GM21447 (cell line): ENCODE measurements around the gene BCAT1.
"Not testable (repeated sequence)": the region's sequence is repeated elsewhere in the genome, so short reads cannot be mapped to it uniquely, and the experiment has no call there.

Source experiments
- ATAC-seq: cut with Tn5 transposase; IDR thresholded peaks from one replicate; pipeline ENCODE4 v1.9.1; 2021; ENCODE audit not compliant: unreplicated experiment

The BCAT1 gene

DNA sequence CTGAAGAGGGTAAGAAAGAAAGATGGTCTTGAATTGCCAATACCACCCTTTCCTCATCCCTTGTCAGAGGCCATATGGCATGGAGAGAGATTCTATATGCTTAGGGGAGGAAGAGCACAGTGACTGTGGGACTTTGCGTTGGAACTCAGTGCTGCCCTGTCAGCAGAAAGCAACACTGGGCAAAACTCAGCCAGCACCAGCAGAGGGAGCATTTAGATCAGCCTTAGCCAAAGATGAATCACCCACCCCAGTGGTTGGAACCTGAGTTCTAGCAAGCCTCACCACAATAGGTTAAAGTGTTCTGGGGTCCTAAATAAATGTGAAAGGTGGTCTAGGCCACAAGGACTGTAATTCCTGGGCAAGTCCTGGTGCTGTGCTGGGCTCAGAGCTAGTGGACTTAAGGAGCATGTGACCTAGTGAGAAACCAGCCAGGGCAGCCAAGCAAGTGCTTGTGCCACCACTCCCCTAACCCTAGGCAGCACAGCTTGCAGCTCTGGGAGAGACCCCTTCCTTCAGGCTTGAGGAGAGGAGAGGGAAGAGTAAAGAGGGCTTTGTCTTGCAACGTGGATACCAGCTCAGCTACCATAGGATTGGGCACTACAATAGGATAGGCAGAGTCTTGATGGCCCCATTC is 11.4 kb upstream of the BCAT1 start:
- peak; percentile 88 for ATAC-seq

DNA sequence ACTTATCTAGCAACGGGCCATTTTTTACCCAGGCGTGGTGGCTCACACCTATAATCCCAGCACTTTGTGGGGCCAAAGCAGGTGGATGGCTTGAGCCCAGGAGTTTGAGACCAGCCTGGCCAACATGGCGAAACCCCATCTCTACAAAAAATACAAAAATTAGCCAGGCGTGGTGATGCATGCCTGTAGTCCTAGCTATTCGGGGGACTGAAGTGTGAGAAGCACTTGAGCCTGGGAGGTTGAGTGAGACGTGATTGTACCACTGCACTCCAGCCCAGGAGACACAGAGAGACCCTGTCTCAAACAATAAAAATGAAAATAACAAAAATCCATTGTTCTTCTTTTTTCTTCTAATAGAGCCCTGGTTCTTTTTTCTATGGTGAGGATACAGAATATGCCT is 7.5 kb upstream of the BCAT1 start:
- ATAC-seq = not testable (repeated sequence)

DNA sequence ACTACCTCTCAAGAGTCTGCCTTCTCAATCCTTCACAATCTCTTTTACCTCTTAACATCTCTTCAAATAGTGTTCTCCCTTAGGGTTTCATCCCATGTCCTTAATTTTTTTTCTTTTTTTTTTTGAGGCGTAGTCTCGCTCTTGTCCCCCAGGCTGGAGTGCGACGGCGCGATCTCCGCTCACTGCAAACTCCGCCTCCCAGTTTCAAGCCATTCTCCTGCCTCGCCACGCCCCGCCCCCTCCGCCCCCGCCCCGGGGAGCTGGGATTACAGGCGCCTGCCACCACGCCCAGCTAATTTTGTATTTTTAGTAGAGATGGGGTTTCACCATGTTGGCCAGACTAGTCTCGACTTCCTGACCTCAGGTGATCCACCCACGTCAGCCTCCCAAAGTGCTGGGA is 7.0 kb upstream of the BCAT1 start:
- ATAC-seq = no peak

DNA sequence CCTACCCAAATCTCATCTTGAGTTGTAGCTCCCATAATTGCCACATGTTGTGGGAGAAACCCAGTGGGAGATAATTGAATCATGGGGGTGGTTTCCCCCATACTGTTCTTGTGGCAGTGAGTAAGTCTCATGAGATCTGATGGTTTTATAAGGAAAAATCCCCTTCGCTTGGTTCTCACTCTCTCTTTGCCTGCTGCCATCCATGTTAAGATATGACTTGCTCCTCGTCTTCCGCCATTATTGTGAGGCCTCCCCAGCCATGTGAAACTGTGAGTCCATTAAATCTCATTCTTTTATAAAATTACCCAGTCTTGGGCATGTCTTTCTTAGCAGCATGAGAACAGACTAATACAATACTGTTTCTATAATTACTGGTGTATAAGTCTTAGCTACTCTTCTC is 6.5 kb upstream of the BCAT1 start:
- no peak for ATAC-seq

DNA sequence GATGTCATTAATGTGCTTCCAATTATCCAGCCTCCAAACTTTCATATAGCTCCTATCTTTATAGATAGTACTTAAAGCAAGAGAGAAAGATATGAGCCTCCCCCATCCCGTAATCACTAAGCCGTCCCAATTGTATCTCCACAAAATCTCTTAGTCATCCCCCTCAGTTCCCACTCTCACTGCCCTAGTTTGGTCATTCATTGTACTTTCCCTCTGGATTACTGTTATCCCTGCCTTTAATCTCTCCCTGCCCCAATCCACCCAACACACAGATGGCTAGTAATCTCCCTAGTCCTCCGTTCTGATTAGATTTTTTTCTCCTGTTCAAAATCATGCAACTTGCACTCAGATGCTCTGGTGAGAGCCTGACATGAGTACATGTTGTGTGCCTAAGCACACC is 5.4 kb upstream of the BCAT1 start:
- ATAC-seq = no peak

DNA sequence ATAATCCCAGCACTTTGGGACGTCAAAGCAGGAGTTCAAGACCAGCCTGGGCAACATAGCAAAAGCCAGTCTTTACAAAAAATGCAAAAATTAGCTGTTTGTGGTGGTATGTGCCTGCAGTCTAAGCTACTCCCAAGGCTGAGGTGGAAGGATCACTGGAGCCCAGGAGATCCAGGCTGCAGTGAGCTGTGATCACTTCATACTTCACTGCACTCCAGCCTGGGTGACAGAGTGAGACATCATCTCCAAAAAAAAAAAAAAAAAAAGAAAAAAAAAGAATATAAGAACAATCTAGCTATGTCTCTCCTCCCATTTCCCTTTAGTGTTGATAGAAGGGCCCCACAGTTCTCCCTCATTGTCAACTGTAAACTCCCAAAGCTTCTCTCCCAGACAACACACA is 3.5 kb upstream of the BCAT1 start:
- no peak for ATAC-seq

DNA sequence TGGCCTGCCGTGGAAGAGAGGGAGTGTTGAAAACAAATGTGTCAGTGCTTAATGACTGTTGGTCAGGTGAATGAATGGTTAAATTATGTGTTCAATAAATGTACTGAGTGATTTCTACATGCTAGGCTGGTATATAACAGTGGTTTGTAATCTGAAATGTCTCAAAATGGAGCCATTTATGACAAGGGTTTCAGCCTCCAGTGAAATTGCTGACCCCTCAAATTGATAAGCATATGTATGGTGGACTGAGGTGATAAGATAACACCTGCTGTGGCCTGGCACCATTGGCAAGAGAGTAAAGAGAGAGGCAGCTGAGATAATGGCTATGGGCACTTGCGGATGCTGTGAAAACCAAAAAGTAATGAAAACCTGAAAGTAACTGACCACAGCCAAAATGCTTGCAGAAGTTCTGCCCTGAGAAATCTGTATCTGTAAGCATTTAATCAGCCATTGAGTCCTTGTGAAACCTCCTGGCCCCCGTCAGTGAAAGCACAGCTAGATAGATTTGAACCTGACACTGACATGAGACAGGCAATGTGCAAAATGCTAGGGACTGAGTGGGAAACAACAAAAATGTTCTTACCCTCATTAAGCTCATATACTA is 1.4 kb upstream of the BCAT1 start:
- ATAC-seq = peak; percentile 39

DNA sequence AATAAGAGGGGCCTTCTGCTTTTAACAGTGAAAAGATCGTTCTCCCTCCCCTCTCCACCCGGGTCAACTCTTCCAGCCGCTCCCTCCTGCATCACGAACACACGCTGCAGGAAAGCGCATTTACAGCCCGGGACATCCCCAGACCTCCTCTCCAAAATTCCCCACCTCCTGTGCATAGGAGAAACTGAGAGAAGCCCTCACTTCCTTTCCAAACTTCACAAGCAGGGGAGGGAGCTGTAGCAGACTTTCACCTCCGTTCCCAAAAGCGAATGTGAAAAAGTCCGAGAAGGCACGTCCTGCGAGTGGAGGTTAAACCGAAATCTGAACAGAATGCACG is 513 bp downstream of the BCAT1 start:
- ATAC-seq = peak; percentile 42

DNA sequence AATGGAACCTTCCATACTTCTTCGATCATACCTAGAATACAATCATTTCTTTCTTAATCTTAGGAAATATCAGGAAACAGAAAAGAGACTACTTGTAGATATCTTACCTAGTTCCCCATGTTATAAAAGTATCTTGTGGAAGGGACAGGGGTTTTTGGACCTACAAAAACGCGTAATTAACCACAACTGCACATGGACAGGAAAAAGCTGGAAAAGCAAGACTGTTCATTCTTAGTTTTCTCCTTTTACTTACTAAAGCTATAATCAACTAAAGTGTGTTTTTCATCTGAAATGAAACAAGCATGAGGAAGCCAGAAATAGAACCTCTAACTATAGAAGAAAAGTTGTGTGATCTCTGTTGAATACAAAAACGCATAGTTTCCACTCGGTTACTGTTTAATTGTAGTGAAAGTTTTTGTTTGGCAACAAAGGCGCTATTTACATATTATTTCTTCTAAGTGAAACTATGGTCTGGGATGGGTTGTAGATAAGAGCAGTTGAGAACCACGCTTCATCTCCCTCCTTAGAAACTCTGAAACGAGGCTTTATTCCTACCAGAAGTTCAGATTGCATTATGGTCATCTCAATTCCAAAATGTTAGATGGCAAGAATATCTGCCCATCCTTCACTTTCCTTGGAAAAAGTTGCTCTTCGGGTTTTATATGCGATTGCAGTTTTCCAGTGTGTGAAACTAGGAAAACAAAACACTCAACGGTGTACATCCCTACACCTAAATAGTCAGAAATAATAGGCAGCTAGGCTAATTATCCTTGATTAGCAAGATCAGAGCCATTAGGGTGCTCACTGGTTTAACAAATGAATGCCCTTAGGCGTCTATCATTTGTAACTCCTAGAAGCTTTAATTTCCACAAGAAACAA is 1.1 kb downstream of the BCAT1 start:
- no peak for ATAC-seq

DNA sequence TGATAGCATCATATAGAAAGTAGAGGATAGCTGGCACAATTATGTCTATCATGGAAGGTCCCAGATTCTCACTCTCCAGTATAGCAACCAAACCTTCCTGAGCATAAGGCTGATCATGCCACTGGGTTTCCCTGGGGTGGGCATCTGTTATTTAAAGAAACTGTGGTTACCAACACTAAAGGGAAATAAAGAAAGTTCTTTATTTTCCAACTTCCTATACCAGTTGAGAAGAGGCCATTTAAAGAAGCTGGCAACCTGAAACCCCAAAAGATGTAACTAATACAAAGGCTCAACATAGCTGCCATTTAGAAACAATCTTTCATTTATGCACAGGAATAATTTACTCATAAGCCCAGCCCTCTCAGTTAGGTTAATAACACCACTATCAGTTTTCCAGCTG is 3.1 kb downstream of the BCAT1 start:
- no peak for ATAC-seq

DNA sequence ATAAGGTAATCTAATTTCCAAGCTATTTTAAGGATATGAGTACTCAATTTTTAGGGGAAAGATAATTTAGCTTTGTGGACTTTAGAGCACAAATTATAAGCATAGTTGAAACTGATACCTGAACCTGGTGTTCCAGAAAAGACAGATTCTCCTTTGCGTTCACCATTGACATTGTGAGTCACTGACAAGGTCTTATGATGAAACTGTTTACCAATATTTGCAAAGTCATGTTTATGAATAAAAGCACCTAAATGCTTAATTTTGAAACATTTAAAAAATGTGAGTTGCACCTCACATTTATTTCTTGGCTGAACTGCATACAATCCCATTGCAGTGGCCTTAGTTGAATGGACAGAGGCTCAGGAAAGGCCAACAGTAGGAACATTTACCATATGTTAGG is 3.9 kb downstream of the BCAT1 start:
- ATAC-seq = no peak

DNA sequence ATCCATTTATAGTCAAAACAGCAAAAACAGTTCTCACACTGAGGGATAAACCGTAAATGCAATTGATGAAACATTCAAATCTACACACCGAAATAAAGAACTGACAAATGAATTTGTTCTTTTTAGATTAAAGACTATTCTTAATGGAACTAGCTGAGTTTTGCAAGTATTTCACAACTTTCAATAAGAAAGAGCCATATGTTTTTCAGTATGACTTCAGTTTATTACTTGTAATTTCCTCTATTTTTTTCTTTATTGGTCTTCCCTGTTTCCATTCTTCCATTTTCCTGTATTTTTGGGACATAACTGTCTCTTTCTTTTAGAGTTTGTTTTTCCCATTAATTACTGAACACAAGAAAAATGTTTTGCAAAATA is 4.3 kb downstream of the BCAT1 start:
- no peak for ATAC-seq

DNA sequence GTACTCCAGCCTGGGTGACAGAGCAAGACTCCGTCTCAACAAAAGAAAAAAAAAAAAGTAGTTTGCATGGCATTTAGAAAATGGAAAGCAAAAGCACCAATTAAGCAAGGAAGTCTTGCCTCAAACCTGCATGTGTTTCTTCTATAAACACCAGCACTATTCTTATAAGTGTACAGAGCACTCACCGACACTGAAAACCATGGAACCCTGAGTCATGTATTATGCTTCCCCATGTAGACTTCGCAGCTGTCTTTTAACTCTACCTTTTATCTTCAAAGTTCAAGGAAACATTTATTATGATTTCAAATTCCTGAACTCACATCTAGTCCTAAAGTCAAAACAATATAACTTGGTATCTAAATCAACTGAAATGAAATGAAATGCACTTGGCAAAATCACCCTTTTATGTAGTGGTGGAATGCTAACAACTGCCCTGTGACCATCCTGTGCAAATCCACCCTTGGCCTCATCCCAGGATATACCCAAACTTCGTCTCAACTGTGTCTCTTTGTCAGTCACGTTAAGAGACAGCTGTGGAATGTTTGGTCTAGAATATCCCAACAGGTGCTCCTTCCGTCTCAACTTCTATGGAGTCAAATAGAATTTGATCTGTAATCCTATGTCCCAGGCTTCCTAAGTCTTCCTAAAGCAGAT is 4.8 kb downstream of the BCAT1 start:
- ATAC-seq = no peak

DNA sequence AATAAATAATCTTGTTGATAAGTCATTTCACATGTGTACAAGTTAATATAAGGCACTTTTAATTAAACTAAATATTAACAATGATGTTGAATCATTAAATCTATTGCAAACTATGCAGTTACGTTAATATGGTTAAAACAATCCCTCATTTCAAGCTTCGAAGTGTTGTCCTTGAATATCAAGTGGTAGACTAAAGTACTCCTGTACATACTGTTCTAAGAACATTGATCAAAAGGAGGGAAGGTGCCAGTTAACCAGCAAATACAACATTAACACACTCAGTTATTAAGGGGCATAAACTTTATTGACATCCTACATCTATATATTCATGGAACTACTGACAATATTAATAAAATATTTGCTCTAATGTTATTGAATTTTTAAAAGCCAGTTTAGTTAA is 8.7 kb downstream of the BCAT1 start:
- ATAC-seq = no peak

DNA sequence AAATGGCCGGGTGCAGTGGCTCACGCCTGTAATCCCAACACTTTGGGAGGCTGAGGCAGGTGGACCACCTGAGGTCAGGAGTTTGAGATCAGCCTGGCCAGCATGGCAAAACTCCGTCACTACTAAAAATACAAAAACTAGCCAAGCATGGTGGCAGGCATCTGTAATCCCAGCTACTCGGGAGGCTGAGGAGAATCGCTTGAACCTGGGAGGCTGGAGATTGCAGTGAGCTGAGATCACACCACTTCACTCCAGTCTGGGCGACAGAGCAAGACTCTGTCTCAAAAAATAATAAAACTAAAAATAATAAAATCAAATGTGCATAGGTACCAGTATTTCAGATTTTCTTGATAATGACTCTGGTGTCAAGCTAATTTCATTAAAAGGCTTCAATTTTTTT is 9.3 kb downstream of the BCAT1 start:
- ATAC-seq = not testable (repeated sequence)

DNA sequence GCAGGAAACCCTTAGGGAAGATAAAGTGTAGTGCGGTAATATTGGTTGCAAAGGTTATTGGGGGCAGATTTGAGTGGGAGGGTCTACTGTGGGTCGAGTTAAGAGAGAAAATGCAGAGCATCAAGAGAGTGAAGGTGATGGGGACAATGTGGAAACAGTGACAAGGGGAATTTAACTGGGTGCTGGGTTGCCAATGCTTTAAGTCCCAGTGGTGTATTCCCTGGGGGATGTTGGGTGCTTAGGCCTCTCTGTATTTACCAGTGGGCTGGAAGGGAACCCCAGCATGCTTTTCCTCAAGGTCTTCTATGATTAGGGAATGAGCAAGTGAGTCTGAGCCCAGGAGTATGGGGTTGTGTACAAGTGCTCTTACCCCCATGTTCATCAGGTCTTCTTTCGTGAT is 10.6 kb downstream of the BCAT1 start:
- no peak for ATAC-seq

DNA sequence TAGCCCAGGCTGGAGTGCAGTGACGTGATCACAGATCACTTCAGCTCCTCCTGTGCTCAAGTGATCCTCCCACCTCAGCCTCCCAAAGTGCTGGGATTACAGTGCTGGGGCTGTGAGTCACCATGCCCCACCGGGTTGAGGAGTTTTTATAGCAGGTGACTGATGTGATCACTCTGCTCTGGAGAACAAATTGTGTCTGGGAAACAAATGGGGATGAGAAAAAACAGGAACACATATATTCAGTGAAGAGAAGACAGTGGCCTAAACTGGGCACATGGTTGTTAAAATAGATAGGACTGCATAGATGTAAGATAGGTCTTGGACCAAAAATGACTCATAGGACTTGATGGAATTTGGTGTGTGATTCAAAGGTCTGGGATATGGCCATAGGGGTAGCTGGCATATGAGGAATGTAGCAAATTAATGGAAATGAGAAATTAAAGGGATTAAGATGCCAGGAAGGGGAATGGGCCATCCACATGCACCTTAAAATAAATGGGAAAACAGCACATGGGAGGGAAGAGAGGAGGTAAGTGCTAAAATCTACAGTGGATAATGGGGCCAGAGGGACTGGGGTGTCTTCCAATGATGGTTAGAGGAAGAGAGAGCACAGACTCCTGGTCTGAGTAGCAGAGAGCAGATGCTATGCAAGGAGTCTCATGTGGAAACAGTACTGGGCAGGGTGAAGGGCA is 11.2 kb downstream of the BCAT1 start:
- no peak for ATAC-seq

DNA sequence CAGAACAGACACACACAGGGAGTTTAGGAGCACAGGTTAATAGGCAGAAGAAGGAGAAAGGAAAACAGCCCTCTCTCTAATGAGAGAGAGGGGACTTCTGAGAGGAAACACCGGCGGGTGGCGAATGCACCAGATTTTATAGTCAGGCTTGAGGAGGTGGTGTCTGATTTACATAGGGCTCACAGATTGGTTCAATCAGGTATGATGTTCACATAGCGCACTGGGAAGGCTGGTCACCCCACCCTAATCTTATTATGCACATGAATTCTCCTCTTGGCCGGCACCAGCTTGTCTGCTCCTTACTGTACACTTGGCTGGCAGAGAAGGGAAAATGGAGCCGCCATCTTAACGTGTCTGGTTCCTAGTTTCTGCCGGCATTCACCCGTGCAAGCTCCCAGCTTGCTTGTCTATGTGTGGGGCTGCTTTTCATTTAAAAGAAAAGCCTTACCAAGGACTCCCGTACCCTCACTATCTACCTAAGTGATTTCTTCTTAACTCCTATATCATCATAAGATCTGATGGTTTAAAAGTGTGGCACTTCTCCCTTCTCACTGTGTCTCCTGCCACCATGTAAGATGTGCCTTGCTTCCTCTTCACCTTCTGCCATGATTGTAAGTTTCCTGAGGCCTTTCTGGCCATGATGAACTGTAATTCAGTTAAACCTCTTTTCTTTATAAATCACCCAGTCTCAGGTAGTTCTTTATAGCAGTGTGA is 15.1 kb downstream of the BCAT1 start:
- no peak for ATAC-seq

DNA sequence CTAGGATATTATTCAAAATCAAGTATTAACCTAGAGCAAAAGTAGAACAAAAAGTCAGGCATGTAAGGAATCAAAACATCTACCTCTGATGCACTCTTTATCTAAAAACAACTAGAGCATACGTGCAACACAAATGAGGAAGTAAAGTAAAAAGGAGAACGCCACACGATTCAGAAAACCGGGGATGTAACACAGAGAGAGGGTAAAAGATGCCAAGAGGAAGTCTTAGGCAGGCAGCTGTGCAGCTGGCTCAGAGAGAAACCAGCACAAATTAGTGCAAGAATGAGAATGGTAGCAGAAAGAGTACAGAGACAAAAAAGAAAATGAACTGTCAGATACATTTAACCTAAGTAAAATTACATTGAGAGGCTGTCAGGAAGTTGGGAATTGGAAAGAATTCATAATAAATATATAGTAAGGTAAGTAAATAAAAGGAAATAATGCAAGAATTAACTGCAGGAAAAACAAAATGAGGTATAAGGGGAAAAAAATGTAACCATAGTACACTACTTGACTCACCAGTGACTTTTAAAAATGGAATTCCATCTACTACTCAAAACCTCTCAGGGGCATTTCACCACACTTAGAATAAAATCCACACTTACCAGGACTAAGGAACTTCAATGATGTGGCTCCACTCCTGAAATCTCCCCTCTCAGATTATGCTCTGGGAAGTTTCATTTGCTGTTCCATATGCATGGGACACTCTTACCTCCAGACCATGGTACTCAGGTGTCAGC is 17.1 kb downstream of the BCAT1 start:
- ATAC-seq = peak; percentile 91

DNA sequence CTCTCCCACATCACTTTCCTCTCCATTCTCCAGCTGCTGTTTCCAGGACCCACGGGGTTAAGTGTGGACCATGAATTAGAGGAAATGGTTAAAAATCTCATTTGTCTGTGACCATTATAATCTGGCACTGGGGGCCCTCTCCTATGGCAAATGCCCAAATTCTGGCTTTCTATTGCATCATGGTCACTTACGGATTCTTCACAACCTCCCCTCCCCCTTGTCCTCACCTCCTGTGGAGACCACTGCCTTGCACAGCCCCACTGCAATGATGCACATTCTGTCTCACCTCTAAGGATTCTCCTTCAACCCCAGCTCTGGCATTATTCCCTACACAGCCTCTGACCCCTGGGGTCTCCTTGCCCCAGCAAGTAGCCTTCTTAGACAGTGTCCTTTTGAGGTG is 18.9 kb downstream of the BCAT1 start:
- no peak for ATAC-seq
